ENCODE results near the gene CYP2D6. TPM values are rescaled to one million over a fixed set of nuclear protein-coding genes. Genes with fewer than 3 reads are reported as not detected.

Gene CYP2D6
- total RNA-seq, 2 experiments from 2014 or later: 1.9 to 2.4 TPM

GRCh38 chr22:42169055-42169469 is 38.5 kb upstream of the CYP2D6 start:
- peak; percentile 77 for DNase-seq
- Mint-ChIP-seq H3K4me1 (peaks cover 22% of the 10 kb centered on the region), H3K9me3 (no peaks in the 10 kb centered on the region), H3K27me3 (no peaks in the 10 kb centered on the region), H3K27ac (no peak overlapping the region), H3K36me3 (ENCODE audit: low read depth) (peaks cover 22% of the 10 kb centered on the region), H3K4me3 (no peak overlapping the region)
- POLR2A ChIA-PET: interaction anchor here (1.0 kb wide), 1 partner anchor 275 kb away, joined by 3 read pairs; no protein-coding TSS in a partner anchor
- CTCF ChIA-PET: interaction anchor here (0.6 to 2.0 kb wide), 9 partner anchors 10 to 275 kb away, joined by 3 to 24 read pairs (median 3); no protein-coding TSS in a partner anchor

GRCh38 chr22:42168476-42168875 is 37.9 kb upstream of the CYP2D6 start:
- Mint-ChIP-seq H3K4me3 (no peak overlapping the region), H3K27me3 (no peaks in the 10 kb centered on the region), H3K9me3 (no peaks in the 10 kb centered on the region), H3K36me3 (ENCODE audit: low read depth) (peaks cover 22% of the 10 kb centered on the region), H3K27ac (no peak overlapping the region), H3K4me1 (peaks cover 16% of the 10 kb centered on the region)
- CTCF ChIA-PET: no interaction called here
- DNase-seq: no peak
- POLR2A ChIA-PET: no interaction called here

GRCh38 chr22:42167066-42167465 is 36.5 kb upstream of the CYP2D6 start:
- Mint-ChIP-seq H3K9me3 (no peaks in the 10 kb centered on the region), H3K27me3 (no peaks in the 10 kb centered on the region), H3K4me1 (peaks cover 4% of the 10 kb centered on the region), H3K36me3 (ENCODE audit: low read depth) (peaks cover 22% of the 10 kb centered on the region), H3K4me3 (no peak overlapping the region), H3K27ac (no peak overlapping the region)
- POLR2A ChIA-PET: interaction anchor here (1.0 kb wide), 1 partner anchor 76 kb away, joined by 3 read pairs; the partner anchor contains the start of gene NDUFA6
- no peak for DNase-seq
- CTCF ChIA-PET: interaction anchor here (1.4 kb wide), 1 partner anchor 87 kb away, joined by 3 read pairs; no protein-coding TSS in a partner anchor

GRCh38 chr22:42164901-42165300 is 34.3 kb upstream of the CYP2D6 start:
- DNase-seq: no peak
- Mint-ChIP-seq H3K4me1 (peaks cover 12% of the 10 kb centered on the region), H3K4me3 (no peak overlapping the region), H3K27ac (no peak overlapping the region), H3K36me3 (ENCODE audit: low read depth) (peaks cover 25% of the 10 kb centered on the region), H3K27me3 (no peaks in the 10 kb centered on the region), H3K9me3 (no peaks in the 10 kb centered on the region)
- POLR2A ChIA-PET: interaction anchor here (0.7 kb wide), 1 partner anchor 74 kb away, joined by 3 read pairs; the partner anchor contains the start of gene NDUFA6
- CTCF ChIA-PET: no interaction called here

GRCh38 chr22:42163515-42163914 is 32.9 kb upstream of the CYP2D6 start:
- POLR2A ChIA-PET: no interaction called here
- DNase-seq: no peak
- H3K36me3 Mint-ChIP-seq (ENCODE audit: low read depth): peaks cover 16% of the 10 kb centered on the region
- peaks cover 10% of the 10 kb centered on the region for H3K4me1 Mint-ChIP-seq
- no peaks in the 10 kb centered on the region for H3K27me3 Mint-ChIP-seq
- no peak overlapping the region for H3K27ac Mint-ChIP-seq
- CTCF ChIA-PET: no interaction called here
- H3K9me3 Mint-ChIP-seq: no peaks in the 10 kb centered on the region
- H3K4me3 Mint-ChIP-seq: no peak overlapping the region

- Mint-ChIP-seq H3K4me3 (no peak overlapping the region), H3K27me3 (no peaks in the 10 kb centered on the region), H3K27ac (no peak overlapping the region), H3K4me1 (peaks cover 10% of the 10 kb centered on the region), H3K36me3 (ENCODE audit: low read depth) (peaks cover 14% of the 10 kb centered on the region), H3K9me3 (no peaks in the 10 kb centered on the region)
- DNase-seq: no peak
- CTCF ChIA-PET: interaction anchor here (0.5 kb wide), 1 partner anchor 74 kb away, joined by 3 read pairs; no protein-coding TSS in a partner anchor
- POLR2A ChIA-PET: no interaction called here
These were observed 32.3 kb upstream of the CYP2D6 start for GRCh38 chr22:42162728-42163489.

GRCh38 chr22:42160830-42161696 is 30.5 kb upstream of the CYP2D6 start:
- Mint-ChIP-seq H3K4me3 (no peak overlapping the region), H3K36me3 (ENCODE audit: low read depth) (peaks cover 8% of the 10 kb centered on the region), H3K9me3 (no peaks in the 10 kb centered on the region), H3K27ac (peak overlapping the region; percentile 21), H3K27me3 (no peaks in the 10 kb centered on the region), H3K4me1 (peaks cover 10% of the 10 kb centered on the region)
- POLR2A ChIA-PET: interaction anchor here (1.1 kb wide), 1 partner anchor 276 kb away, joined by 3 read pairs; no protein-coding TSS in a partner anchor
- CTCF ChIA-PET: no interaction called here
- DNase-seq: no peak

GRCh38 chr22:42160251-42160650 is 29.6 kb upstream of the CYP2D6 start:
- ChIA-PET CTCF (no interaction called here), POLR2A (interaction anchor here (1.1 kb wide), 1 partner anchor 276 kb away, joined by 3 read pairs; no protein-coding TSS in a partner anchor)
- peaks cover 10% of the 10 kb centered on the region for H3K4me1 Mint-ChIP-seq
- H3K27ac Mint-ChIP-seq: no peak overlapping the region
- H3K36me3 Mint-ChIP-seq (ENCODE audit: low read depth): peaks cover 8% of the 10 kb centered on the region
- DNase-seq: no peak
- H3K27me3 Mint-ChIP-seq: no peaks in the 10 kb centered on the region
- H3K4me3 Mint-ChIP-seq: no peak overlapping the region
- H3K9me3 Mint-ChIP-seq: no peaks in the 10 kb centered on the region

GRCh38 chr22:42158456-42159132 is 28.0 kb upstream of the CYP2D6 start:
- Mint-ChIP-seq H3K4me3 (no peak overlapping the region), H3K27me3 (no peaks in the 10 kb centered on the region), H3K4me1 (peaks cover 10% of the 10 kb centered on the region), H3K9me3 (no peaks in the 10 kb centered on the region), H3K36me3 (ENCODE audit: low read depth) (peaks cover 15% of the 10 kb centered on the region), H3K27ac (no peak overlapping the region)
- ChIA-PET POLR2A (no interaction called here), CTCF (no interaction called here)
- no peak for DNase-seq

GRCh38 chr22:42156598-42156997 is 26.0 kb upstream of the CYP2D6 start:
- H3K4me3 Mint-ChIP-seq: no peak overlapping the region
- H3K9me3 Mint-ChIP-seq: no peaks in the 10 kb centered on the region
- no peaks in the 10 kb centered on the region for H3K27me3 Mint-ChIP-seq
- H3K36me3 Mint-ChIP-seq (ENCODE audit: low read depth): peaks cover 15% of the 10 kb centered on the region
- no peak for DNase-seq
- H3K4me1 Mint-ChIP-seq: peaks cover 9% of the 10 kb centered on the region
- ChIA-PET POLR2A (no interaction called here), CTCF (interaction anchor here (1.4 to 2.1 kb wide), 2 partner anchors 14 to 66 kb away, joined by 3 to 7 read pairs; partner anchors contain the start of gene NDUFA6)
- no peak overlapping the region for H3K27ac Mint-ChIP-seq

GRCh38 chr22:42156121-42156520 is 25.5 kb upstream of the CYP2D6 start:
- Mint-ChIP-seq H3K27ac (no peak overlapping the region), H3K4me3 (no peak overlapping the region), H3K36me3 (ENCODE audit: low read depth) (peaks cover 15% of the 10 kb centered on the region), H3K9me3 (no peaks in the 10 kb centered on the region), H3K4me1 (peaks cover 4% of the 10 kb centered on the region), H3K27me3 (no peaks in the 10 kb centered on the region)
- POLR2A ChIA-PET: no interaction called here
- CTCF ChIA-PET: interaction anchor here (1.4 to 2.1 kb wide), 2 partner anchors 15 to 65 kb away, joined by 3 to 7 read pairs; partner anchors contain the start of gene NDUFA6
- DNase-seq: no peak

- CTCF ChIA-PET: no interaction called here
- POLR2A ChIA-PET: no interaction called here
These were observed 24.5 kb upstream of the CYP2D6 start for GRCh38 chr22:42155053-42155543.

More at GRCh38 chr22:42155053-42155543, 24.5 kb upstream of the CYP2D6 start:
- no peaks in the 10 kb centered on the region for H3K4me1 Mint-ChIP-seq
- H3K36me3 Mint-ChIP-seq (ENCODE audit: low read depth): peaks cover 12% of the 10 kb centered on the region
- no peak overlapping the region for H3K4me3 Mint-ChIP-seq
- no peaks in the 10 kb centered on the region for H3K27me3 Mint-ChIP-seq
- no peak overlapping the region for H3K27ac Mint-ChIP-seq
- H3K9me3 Mint-ChIP-seq: no peaks in the 10 kb centered on the region
- no peak for DNase-seq

All from activated CD4-positive, alpha-beta memory T cell treated with anti-CD3 and anti-CD28 coated beads, Interleukin-2, amount 10 ng/mL, durations not matched to agents 7 days and 5 days (primary cell).